HG02884 (cell line): Measurements from ENCODE around the gene ATXN7.
A peak's percentile ranks its signal among the peaks of the same experiment; 100 is the strongest.

Experiments
- ATAC-seq: cut with Tn5 transposase; IDR thresholded peaks from one replicate; pipeline ENCODE4 v1.9.1; 2021; ENCODE audit warnings: mild to moderate bottlenecking, moderate library complexity; ENCODE audit not compliant: unreplicated experiment

The ATXN7 gene, protein sequence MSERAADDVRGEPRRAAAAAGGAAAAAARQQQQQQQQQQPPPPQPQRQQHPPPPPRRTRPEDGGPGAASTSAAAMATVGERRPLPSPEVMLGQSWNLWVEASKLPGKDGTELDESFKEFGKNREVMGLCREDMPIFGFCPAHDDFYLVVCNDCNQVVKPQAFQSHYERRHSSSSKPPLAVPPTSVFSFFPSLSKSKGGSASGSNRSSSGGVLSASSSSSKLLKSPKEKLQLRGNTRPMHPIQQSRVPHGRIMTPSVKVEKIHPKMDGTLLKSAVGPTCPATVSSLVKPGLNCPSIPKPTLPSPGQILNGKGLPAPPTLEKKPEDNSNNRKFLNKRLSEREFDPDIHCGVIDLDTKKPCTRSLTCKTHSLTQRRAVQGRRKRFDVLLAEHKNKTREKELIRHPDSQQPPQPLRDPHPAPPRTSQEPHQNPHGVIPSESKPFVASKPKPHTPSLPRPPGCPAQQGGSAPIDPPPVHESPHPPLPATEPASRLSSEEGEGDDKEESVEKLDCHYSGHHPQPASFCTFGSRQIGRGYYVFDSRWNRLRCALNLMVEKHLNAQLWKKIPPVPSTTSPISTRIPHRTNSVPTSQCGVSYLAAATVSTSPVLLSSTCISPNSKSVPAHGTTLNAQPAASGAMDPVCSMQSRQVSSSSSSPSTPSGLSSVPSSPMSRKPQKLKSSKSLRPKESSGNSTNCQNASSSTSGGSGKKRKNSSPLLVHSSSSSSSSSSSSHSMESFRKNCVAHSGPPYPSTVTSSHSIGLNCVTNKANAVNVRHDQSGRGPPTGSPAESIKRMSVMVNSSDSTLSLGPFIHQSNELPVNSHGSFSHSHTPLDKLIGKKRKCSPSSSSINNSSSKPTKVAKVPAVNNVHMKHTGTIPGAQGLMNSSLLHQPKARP

DNA sequence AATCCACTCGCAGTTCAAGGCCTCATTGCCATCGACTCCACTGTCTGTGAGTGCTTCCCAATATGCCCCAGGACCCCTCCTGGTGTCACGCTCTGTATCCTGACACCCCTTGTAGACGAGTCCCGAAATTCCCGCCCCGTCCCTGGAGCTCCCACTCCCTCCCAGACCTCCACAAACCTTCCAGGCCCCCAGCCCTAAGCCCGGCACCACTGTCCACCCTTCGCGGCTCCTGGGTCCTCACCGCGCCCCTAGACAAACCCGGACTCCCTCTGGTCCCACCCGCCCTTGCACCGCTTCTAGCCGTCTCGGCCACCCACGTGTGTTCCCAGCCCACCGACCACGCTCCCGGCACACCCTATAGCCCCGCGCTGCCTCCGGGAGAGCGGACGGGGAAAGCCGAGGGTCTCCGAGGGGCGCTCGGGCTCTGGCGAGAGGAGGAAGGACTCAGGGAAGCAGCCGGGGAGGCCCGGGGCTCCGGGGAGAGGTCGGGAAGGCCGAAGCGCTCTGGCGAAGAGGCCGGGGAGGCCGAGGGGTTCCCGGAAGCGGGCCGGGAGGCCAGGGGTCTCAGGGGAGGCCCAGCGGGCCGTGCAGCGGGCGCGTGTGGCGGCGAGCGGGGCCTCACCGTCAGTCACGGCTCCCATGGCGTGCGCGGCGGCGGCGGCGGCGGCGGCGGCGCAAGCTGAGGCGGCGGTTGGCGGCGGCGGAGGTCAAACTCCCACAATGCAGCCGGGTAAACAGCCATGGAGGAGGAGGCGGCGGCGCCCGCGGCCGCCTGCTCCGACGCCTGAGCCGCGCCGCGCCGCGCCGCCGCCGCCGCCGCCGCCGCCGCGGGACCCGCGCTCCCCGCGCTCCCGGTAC is at the start of gene ATXN7, which contains the start of gene THOC7:
Gene ATXN7 (plus strand): TSS at position 718 of the 858 bp plus-strand sequence. CDS start 48,732 bp downstream, outside the sequence.
Gene THOC7 (minus strand): TSS at position 656 of the 858 bp plus-strand sequence. CDS start 15 bp downstream, at position 641.
- ATAC-seq: peak; percentile 50

DNA sequence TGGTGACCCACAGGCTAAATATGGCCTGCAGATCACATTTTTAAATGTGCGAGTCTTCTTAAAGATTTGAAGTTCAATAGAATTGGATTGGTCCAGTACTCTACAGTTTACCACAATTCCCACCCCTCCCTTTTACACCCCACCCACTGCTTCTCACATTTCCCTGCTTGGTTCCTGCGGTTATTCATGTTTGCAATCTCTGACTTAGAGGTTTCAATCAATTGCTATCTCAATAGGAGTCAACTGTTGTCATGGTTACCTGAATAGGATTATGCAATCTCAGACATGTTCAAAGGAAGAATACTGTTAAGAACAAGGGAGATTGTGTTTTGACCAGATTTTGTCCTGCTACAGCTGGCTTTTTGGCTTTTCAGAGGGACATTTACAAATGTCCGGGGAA is 49.4 kb upstream of the ATXN7 start:
- no peak for ATAC-seq

- no peak for ATAC-seq
These were observed 46.4 kb upstream of the ATXN7 start for GRCh38 chr3:63817225-63817624.

GRCh38 chr3:63818282-63819150 is 45.2 kb upstream of the ATXN7 start:
- peak; percentile 86 for ATAC-seq

GRCh38 chr3:63819151-63819398 is 44.6 kb upstream of the ATXN7 start, which contains the start of gene C3orf49:
Gene C3orf49 (plus strand): TSS chr3:63819299. CDS start chr3:63819472, 173 bp downstream.
- no peak for ATAC-seq

DNA sequence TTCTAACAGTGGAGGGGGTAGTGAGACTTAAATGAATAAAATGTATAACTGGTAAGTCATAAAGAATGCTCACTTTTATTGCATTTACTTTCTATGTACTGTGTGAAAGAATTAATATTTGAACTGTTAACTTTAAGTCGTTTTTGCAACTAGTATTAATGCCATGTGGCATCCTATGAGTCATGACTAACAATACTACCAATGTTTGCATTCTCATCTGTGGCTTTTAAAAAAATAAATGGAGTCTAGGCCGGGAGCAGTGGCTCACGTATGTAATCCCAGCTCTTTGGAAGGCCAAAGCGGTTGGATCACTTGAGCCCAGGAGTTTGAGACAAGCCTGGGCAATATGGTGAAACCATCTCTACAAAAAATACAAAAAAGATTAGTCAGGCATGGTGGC is 39.4 kb upstream of the ATXN7 start:
- ATAC-seq: no peak

DNA sequence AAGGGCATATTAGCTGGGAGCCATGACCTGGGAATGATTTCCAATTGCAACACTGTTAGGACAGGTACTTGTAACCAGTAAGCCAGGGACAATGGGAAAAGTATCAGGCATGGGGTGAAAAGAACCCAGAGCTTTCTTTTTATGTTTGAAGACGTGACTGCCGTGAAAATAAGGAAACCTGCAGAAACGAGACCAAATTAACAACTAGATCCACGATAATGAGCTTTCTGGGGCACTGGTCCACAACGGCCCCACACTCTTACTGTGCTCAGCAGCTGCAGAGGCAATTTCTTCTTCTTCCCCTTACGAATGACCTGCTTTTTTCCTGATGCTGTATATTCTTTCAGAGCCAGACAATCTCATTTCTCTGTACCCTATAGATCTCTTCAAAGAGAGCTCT is 33.1 kb upstream of the ATXN7 start:
- ATAC-seq: no peak

GRCh38 chr3:63832395-63832794 is 31.3 kb upstream of the ATXN7 start:
- no peak for ATAC-seq

DNA sequence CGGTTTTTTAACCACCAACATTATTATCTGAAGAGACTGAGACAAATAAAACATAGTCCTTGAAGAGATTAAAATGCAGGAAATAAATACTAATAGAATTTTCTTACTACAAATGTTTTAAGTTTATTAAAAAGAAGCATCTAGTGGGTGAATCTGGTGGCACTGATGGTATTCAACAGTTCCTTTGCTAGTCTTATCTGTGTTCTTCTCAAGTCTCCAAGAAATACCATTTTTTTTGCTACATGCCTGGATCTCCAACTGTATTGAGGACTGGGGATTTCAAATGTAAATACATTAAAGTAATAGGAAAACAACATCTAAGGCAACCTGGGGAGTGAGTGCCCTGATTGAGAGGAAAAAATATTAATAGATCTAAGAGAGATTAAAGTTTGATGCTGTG is 22.0 kb upstream of the ATXN7 start:
- ATAC-seq: no peak

DNA sequence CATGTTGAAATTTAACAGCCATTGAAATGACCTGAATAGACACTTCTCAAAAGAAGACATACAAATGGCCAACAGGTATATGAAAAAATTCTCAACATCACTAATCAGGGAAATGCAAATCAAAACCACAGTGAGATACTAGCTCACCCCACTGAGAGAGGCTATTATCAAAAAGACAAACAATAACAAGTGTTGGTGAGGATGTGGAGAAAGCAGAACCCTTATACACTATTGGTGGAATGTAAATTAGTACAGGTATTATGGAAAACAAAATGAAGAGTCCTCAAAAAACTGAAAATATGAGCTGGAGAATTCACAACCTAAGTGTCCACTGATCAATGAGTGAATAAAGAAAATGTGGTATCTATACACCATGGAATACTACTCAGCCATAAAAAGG is 21.5 kb upstream of the ATXN7 start:
- no peak for ATAC-seq

DNA sequence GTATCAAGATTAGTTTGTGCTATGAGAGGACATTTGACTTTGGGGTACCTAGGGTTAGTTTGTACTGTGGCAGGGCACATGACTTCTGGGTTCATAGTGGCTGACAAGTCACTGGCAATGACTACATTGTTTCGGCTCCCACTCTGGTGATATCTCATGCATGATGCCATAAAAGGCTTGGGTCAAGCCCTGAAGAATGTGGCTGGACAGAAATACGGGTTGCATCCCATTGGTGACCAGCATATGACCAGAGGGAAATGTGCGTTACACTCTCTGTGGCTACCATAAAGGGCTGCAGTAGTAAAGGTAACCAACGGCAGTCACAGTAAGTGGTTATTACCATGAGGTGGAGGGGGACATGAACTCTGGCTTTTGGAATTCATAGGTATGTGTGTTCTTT is 18.5 kb upstream of the ATXN7 start:
- ATAC-seq: no peak

GRCh38 chr3:63847718-63848450 is 15.8 kb upstream of the ATXN7 start:
- ATAC-seq: no peak

DNA sequence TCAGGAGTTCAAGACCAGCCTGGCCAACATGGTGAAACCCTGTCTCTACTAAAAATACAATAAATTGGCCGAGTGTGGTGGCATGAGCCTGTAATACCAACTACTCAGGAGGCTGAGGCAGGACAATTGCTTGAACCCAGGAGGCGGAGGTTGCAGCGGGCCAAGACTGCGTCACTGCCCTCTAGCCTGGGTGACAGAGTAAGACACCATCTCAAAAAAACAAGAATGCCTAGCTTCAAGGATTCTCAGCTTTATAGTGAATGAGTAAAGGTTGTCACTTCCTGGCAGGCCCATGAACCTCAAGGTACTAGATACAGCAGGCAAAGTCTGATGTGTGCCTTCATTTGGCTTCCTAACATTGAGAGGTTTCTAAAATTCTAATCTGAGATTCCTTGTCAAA is 14.5 kb upstream of the ATXN7 start:
- ATAC-seq: no peak

GRCh38 chr3:63851287-63851686 is 12.4 kb upstream of the ATXN7 start:
- no peak for ATAC-seq

DNA sequence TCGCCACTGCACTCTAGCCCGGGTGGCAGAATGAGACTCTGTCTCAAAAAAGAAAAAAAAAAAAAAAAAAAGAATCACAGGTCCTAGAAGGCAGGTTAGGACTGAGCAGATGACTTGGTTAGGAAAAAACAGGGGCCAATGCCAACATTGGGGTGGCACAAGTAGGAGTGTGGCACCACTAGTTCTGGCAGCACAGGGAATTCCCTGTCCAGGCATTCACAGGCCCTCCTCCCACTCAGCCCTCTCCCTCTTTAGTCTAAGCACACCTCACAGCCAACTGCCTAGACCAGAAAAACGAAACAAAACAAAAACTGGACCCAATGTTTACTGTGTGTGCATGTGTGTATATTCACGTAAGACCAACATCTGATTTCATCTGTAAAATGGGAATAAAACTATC is 10.6 kb upstream of the ATXN7 start:
- ATAC-seq: no peak

DNA sequence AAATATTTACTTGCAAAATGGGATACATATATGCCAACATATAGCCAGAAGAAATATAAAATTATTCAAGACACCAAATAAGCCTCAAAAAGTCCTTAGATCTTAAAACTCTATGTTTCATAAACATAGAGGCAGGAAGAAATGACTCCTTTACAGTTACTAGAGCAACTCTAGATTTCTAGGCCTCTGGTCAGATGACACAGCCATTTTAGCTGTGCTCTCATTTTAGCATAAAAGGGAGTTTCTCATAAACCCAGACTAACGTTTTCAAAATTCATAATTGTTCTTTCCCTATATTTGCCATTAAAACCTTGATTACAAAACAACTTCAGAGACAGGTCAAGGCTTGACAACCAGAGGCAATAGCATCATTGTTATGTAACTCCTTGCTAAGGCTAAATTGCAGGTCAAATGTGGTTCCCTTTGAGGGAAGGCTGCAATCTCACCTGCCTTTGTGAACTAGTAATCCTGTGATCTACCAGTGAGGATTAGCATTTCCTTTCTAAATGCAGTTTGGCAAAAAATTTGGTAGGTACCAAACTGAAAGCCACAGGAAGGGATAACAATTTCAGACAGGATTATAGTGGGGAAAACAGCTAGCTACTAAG is 8.2 kb upstream of the ATXN7 start:
- ATAC-seq: no peak

GRCh38 chr3:63857311-63857710 is 6.4 kb upstream of the ATXN7 start:
- no peak for ATAC-seq

DNA sequence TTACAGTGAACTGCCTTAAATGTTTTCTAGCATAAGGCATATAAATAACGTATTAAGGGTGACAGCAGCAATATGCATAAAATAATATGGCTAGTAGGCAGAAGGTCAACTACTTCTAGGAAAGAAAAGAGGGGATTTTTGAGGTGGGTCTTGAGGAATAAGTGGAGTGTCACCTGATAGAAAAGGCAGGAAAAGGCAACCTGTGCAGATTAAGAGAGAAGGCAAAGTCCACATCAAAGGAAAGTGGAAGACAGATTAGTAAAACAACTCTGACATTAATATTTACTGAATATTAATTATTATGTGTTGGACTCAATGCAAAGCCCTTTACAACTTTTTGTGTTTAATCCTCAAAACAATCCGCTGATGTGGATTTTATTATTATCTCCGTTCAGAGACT is 2.9 kb upstream of the ATXN7 start:
- no peak for ATAC-seq

DNA sequence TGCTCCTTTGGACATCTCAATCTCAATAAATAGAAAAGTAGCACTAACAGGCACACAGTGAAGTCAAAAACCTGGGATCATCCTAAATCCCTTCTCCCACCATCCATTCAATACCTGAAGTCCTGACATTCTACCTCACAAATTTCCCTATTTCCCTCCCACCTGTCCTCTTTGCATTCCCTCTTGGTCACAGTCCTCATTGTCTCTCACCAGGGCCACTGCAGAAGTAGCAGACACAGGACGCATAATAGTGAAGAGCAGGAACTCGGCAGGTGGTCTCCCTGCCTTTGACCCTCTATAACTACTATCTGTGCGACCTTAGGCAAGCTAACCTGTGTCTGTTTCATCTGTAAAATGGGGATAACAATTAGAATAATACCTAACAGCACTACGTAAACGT is 2.4 kb upstream of the ATXN7 start:
- ATAC-seq: no peak
